ENCODE measurements around the gene SELPLG.

The SELPLG gene

GRCh38 chr12:108618079-108618952 lies 15.4 kb downstream of the SELPLG start:
- DNase-seq: peak; percentile 79

GRCh38 chr12:108616941-108617858 lies 16.5 kb downstream of the SELPLG start:
- DNase-seq: peak; percentile 39

- DNase-seq: no peak
These were observed 17.3 kb downstream of the SELPLG start for GRCh38 chr12:108616359-108616758.

- DNase-seq: no peak
These were observed 17.8 kb downstream of the SELPLG start for GRCh38 chr12:108615918-108616317.

- no peak for DNase-seq
These were observed 19.1 kb downstream of the SELPLG start for GRCh38 chr12:108614639-108615038.

GRCh38 chr12:108614041-108614440 lies 19.7 kb downstream of the SELPLG start:
- no peak for DNase-seq

GRCh38 chr12:108613548-108613947 lies 20.1 kb downstream of the SELPLG start:
- no peak for DNase-seq

GRCh38 chr12:108612788-108613282 lies 20.9 kb downstream of the SELPLG start:
- no peak for DNase-seq

GRCh38 chr12:108611884-108612415 lies 21.7 kb downstream of the SELPLG start:
- no peak for DNase-seq

GRCh38 chr12:108610856-108611605 lies 22.7 kb downstream of the SELPLG start:
- no peak for DNase-seq

GRCh38 chr12:108610336-108610815 lies 23.3 kb downstream of the SELPLG start:
- no peak for DNase-seq

- no peak for DNase-seq
These were observed 24.0 kb downstream of the SELPLG start for GRCh38 chr12:108609537-108610335.

GRCh38 chr12:108608616-108609015 lies 25.1 kb downstream of the SELPLG start:
- DNase-seq: no peak

GRCh38 chr12:108607981-108608600 lies 25.6 kb downstream of the SELPLG start:
- DNase-seq: no peak

- DNase-seq: no peak
These were observed 27.2 kb downstream of the SELPLG start for GRCh38 chr12:108606492-108606891.

- DNase-seq: no peak
These were observed 27.8 kb downstream of the SELPLG start for GRCh38 chr12:108605690-108606406.

- no peak for DNase-seq
These were observed 28.5 kb downstream of the SELPLG start for GRCh38 chr12:108605000-108605689.

- no peak for DNase-seq
These were observed 29.3 kb downstream of the SELPLG start for GRCh38 chr12:108604208-108604941.

- no peak for DNase-seq
These were observed 30.0 kb downstream of the SELPLG start for GRCh38 chr12:108603743-108604142.
